Activated T-cell treated with anti-CD3 and anti-CD28 coated beads for 24 hours (primary cell): ENCODE measurements around the gene SWT1.
"Not testable (repeated sequence)": the region's sequence is repeated elsewhere in the genome, so short reads cannot be mapped to it uniquely, and the experiment has no call there.

Experiments
- DNase-seq: peaks from one replicate; pipeline ENCODE4 v3.0.0-alpha.2; 2020; ENCODE audit warnings: low read depth

The SWT1 gene

DNA sequence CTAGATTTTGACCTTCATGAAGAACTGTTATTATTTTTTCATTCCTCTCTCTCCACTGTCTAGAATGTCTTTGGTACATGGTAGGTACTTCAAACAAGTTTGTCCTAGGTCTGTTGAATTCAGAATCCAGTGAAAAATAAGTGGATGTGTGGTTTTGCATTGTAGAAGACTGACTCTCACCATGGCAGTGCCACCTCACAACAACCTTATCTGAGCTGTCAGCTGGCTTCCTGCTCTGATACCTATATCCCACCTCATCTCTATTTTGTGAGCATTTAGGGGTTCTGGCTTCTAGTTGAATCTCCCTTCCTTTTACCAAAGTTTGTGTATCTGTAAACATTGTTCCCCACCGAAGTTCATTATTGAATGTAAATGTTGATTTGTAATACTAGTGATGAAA lies 9.1 kb downstream of the SWT1 start:
- DNase-seq = no peak

DNA sequence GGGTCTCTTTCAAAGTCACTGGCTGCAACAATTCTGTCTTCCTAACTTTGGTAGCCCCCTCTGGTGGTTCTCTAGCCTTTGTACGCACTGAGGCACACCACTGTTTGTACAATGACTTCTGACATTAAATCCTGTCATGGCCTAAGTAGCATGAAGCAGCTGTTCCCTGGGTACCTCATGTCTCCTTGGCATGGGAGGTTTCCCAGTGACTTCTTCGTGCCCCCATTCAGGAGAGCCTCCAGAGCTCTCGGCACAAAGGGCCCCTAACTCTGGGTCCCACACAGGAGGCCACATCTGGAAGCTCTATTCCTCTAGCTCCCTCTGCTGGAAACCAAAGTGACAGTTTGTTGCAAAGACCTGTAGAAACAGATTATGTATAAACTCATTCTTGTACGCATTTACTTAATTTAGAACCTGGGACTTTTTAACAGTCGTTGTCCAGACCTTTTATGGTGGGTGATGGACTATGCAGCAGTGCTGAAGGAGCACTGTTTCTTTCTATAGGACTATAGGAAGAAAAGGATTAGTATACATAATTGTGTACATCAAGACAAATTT lies 13.4 kb downstream of the SWT1 start:
- DNase-seq = peak; percentile 14

DNA sequence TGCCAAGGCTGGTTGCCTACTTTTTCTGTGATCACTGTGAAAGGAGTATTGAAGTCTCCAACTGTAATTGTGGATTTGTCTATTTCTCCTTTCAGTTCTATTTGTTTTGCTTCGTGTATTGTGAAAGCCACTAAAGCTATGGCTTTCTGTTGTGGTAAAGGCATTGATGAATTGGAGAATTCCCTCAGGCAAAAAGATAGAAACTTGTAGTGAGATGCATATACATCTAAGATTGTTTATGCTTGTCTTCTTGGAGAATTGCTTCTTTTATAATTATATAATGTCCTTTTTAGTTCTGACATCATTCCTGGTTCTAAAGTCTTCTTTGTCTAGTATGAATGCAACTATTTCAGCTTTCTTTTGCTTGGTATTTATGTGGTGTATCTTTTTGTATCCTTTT lies 36.8 kb downstream of the SWT1 start:
- no peak for DNase-seq

- not testable (repeated sequence) for DNase-seq
Observed at GRCh38 chr1:185198712-185199111, 41.7 kb downstream of the SWT1 start.

DNA sequence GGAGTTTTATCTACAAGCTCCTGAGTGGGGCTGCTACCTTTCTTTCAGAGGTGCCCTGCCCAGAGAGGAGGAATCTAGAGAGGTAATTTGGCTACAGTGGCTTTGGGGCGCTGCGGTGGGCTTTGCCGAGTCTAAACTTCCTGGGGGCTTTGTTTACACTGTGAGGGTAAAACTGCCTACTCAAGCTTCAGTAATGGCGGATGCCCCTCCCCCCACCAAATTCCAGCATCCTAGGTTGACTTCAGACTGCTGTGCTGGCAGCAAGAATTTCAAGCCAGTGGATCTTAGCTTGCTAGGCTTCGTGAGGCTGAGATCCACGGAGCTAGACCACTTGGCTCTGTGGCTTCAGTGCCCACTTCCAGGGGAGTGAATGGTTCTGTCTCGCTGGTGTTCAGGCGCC lies 43.9 kb downstream of the SWT1 start:
- DNase-seq = no peak

DNA sequence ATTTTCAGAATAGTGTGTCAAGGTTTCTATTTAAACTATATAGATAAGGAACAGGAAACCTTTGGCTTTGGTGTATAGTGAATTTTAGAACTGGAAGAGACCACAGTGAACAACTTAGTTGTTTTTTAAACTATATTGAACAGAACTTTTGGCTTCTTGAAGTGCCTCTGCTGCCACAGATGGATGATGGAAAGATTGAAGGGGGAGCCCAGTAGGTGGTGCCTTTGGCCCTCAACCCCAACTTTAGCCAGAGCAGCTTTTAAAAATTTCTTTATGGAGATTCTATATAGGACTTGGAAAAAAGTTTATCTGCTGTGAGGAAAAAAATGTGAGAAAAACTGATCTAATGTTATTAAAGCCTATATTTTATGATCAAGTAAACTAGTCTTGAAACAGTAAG lies 50.2 kb downstream of the SWT1 start:
- DNase-seq = no peak

DNA sequence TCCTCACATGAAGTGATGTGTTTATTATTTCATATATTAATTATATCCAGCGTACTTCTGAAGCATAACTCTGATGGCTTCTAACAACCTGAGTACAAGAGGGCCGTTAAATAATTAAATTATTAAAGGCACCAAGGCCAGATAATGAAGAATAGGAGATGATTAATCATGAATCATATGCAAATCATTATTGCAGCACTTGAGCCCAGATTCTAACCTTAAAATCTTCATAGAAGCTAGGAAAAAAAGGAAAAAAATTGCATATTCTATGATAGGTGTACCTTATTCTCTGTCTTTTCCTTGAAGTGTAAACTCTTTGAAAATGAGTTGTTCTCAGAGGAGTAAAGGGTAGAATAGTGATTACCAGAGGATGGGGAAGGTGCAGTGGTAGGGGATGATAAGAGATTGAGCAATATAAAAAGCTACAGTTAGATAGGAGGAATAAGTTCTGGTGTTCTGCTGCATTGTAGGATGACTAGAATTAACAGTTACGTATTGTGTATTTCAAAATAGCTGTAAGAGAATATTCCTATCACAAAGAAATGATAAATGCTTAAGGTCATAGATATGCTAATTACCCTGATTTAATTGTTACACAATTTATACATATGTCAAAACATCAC lies 51.1 kb downstream of the SWT1 start:
- no peak for DNase-seq

GRCh38 chr1:185208626-185209180 lies 51.7 kb downstream of the SWT1 start:
- no peak for DNase-seq

GRCh38 chr1:185209357-185209756 lies 52.4 kb downstream of the SWT1 start:
- DNase-seq = not testable (repeated sequence)

- no peak for DNase-seq
Observed at GRCh38 chr1:185213091-185213490, 56.1 kb downstream of the SWT1 start.

GRCh38 chr1:185215911-185216310 lies 58.9 kb downstream of the SWT1 start:
- no peak for DNase-seq

DNA sequence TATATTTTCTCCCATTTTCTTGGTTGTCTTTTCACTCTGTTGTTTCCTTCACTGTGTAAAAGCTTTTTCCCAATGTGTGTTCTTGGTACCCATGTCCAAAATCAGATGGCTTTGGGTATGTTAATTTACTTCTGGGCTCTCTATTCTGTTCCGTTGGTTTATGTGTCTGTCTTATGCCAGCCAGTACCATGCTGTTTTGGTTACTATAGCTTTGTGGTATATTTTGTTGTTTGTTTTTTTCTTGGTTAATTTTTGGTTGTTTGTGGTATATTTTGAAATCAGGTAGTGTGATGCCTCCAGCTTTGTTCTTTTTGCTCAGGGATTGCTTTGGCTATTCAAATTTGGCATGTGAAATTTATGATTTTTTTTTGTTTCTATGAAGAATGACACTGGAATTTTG lies 67.2 kb downstream of the SWT1 start:
- DNase-seq = no peak

- no peak for DNase-seq
Observed at GRCh38 chr1:185227161-185227560, 70.2 kb downstream of the SWT1 start.

GRCh38 chr1:185228979-185229378 lies 72.0 kb downstream of the SWT1 start:
- DNase-seq = no peak

- no peak for DNase-seq
Observed at GRCh38 chr1:185229981-185230380, 73.0 kb downstream of the SWT1 start.

- no peak for DNase-seq
Observed at GRCh38 chr1:185232874-185233273, 75.9 kb downstream of the SWT1 start.

DNA sequence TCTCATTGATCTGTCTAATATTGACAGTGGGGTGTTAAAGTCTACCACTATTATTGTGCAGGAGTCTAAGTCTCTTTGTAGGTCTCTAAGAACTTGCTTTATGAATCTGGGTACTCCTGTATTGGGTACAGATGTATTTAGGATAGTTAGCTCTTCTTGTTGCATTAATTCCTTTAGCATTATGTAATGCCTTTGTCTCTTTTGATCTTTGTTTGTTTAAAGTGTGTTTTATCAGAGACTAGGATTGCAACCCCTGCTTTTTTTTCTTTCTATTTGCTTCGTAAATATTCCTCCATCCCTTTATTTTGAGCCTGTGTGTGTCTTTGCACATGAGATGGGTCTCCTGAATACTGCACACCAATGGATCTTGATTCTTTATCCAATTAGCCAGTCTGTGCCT lies 77.2 kb downstream of the SWT1 start:
- DNase-seq = not testable (repeated sequence)

GRCh38 chr1:185237176-185237575 lies 80.2 kb downstream of the SWT1 start:
- not testable (repeated sequence) for DNase-seq

DNA sequence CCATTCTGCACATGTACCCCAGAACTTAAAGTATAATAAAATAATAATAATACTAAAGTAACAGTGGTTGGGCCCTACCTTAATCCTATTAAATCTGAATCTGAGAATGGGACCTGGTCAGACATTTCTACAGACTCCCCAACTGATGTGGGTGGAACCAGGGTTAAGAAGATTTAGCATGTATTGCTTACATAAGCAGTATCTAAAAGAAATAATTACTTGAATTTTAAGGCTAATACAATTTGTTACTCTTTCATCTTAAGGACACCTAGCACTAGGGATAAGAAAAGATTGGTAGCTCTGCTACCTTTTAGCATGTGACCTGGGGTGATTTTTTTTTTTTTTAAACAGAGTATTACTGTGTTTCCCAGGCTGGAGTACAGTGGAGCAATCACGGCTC lies 80.7 kb downstream of the SWT1 start:
- DNase-seq = no peak

DNA sequence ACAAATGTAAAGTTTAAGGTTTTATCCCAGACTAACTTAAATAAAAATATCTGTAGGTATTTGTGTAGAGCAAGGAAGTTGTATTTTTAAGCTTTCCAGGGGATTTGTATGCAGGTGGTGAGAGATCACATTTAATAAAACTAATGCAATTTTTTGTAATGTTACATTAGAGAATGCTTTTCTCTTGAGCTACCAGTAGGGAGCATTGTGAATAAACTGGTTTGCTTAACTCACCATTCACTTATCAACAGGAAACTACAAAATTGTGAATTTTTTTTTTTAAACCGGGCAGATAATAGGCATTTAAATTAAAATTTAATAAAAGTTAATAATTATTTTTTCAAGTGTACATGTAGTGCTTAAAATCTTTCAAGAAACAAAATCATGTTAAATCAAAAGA lies 81.5 kb downstream of the SWT1 start:
- no peak for DNase-seq

- DNase-seq = no peak
Observed at GRCh38 chr1:185239861-185240260, 82.9 kb downstream of the SWT1 start.

- no peak for DNase-seq
Observed at GRCh38 chr1:185241127-185241526, 84.2 kb downstream of the SWT1 start.

GRCh38 chr1:185244015-185244747 lies 87.2 kb downstream of the SWT1 start:
- peak; percentile 37 for DNase-seq
